NCI-H446 (cell line): ENCODE measurements around the gene ACTR3C.

ENCODE experiments used
- DNase-seq, 2 experiments: peaks; one replicate each; lab custom pipeline; 2025; lab: John Stamatoyannopoulos, UW

Gene ACTR3C

GRCh38 chr7:150322833-150323681 lies at the start of gene ACTR3C, which contains the start of gene LRRC61:
TSS of gene ACTR3C (minus strand) at chr7:150323545. CDS start at chr7:150295296, 28,249 bp downstream.
TSS of gene LRRC61 (plus strand) at chr7:150323355. CDS start at chr7:150336862, 13,507 bp downstream.
- peak; percentile 26 to 72 for DNase-seq

- no peak for DNase-seq
These were observed 49.1 kb upstream of the ACTR3C start for GRCh38 chr7:150372271-150373048.

- DNase-seq = no peak
These were observed 48.6 kb upstream of the ACTR3C start for GRCh38 chr7:150371996-150372270.

GRCh38 chr7:150371131-150371995 lies 48.0 kb upstream of the ACTR3C start:
- no peak for DNase-seq

GRCh38 chr7:150370612-150371071 lies 47.3 kb upstream of the ACTR3C start:
- DNase-seq = no peak

GRCh38 chr7:150369748-150370501 lies 46.6 kb upstream of the ACTR3C start:
- no peak for DNase-seq

GRCh38 chr7:150368884-150369747 lies 45.8 kb upstream of the ACTR3C start:
- DNase-seq = peak in 1 of 2 experiments; percentile 29

GRCh38 chr7:150368096-150368883 lies 44.9 kb upstream of the ACTR3C start, which contains the start of gene REPIN1:
TSS of gene REPIN1 (plus strand) at chr7:150368822. CDS start at chr7:150369712, 890 bp downstream.
- peak; percentile 72 to 81 for DNase-seq

- no peak for DNase-seq
These were observed 44.3 kb upstream of the ACTR3C start for GRCh38 chr7:150367677-150368095.

GRCh38 chr7:150365673-150366398 lies 42.5 kb upstream of the ACTR3C start:
- DNase-seq = no peak

- no peak for DNase-seq
These were observed 41.8 kb upstream of the ACTR3C start for GRCh38 chr7:150365194-150365593.

- DNase-seq = no peak
These were observed 40.5 kb upstream of the ACTR3C start for GRCh38 chr7:150363872-150364271.

- DNase-seq = peak in 1 of 2 experiments; percentile 16
These were observed 40.0 kb upstream of the ACTR3C start for GRCh38 chr7:150363370-150363769.

GRCh38 chr7:150361807-150362621 lies 38.7 kb upstream of the ACTR3C start:
- DNase-seq = no peak

GRCh38 chr7:150361402-150361801 lies 38.1 kb upstream of the ACTR3C start:
- no peak for DNase-seq

- no peak for DNase-seq
These were observed 37.2 kb upstream of the ACTR3C start for GRCh38 chr7:150360363-150361058.
